GM12878 (cell line): ENCODE measurements around the gene HUNK. TPM values are rescaled to one million over a fixed set of nuclear protein-coding genes. Genes with fewer than 3 reads are reported as not detected.

ENCODE experiments used
- ATAC-seq: fragments of 200-7000 bp; cut with Tn5 transposase; 3 replicates; pipeline ENCODE4 v1.9.1; 2020; ENCODE audit warnings: mild to moderate bottlenecking, moderate library complexity
- BruUV-seq: library from RNA; stranded (reverse); fragments of 400-500 nt; replicated peaks from 2 replicates; lab custom pipeline; 2021; lab: Mats Ljungman, UMichigan
- CTCF ChIA-PET: fragments of 300-600 bp; sonication (Branson Sonifier 250); formaldehyde crosslinking; extraction: SDS; loops from one replicate; lab custom pipeline; 2021; ENCODE audit warnings: inconsistent platforms; lab: Yijun Ruan, JAX
- POLR2A ChIA-PET: fragments of 350-600 bp; formaldehyde crosslinking; extraction: SDS; loops from one replicate; lab custom pipeline; 2021; ENCODE audit warnings: inconsistent platforms; lab: Charles Lee
- RAD21 ChIA-PET: fragments of 300-600 bp; sonication (Branson Sonifier 250); formaldehyde crosslinking; loops from one replicate; lab custom pipeline; 2023; ENCODE audit warnings: antibody characterized with exemption; ENCODE audit not compliant: unreplicated experiment; lab: Charles Lee
- SMC1A ChIA-PET: fragments of 300-600 bp; sonication (Branson Sonifier 250); formaldehyde crosslinking; loops from one replicate; lab custom pipeline; 2023; ENCODE audit not compliant: unreplicated experiment, uncharacterized antibody; lab: Charles Lee
- DNase-seq: peaks from one replicate; pipeline ENCODE4 v3.0.0-alpha.2; 2011; ENCODE audit warnings: low read depth, low spot score
- FAIRE-seq: peaks from 3 replicates; lab custom pipeline; 2011; peaks lifted over from hg19 to GRCh38; lab: Jason Lieb, UNC
- H2AFZ ChIP-seq: 2 replicates; pipeline ENCODE4 v1.6.0; 2011; ENCODE audit warnings: low read depth, low read length, control low read depth; ENCODE audit not compliant: control insufficient read depth
- H3K27ac ChIP-seq: 2 replicates; pipeline ENCODE4 v1.5.1; 2011; ENCODE audit warnings: control low read depth; ENCODE audit not compliant: control insufficient read depth, insufficient read depth
- H3K27me3 ChIP-seq, 2 experiments: replicated peaks in 1 of 2; 2 replicates each; pipeline versions ENCODE4 v1.6.0 to v1.6.1; 2011; ENCODE audit warnings: low read length in 1 of 2; ENCODE audit not compliant: control insufficient read depth in 2 of 2, insufficient read depth in 2 of 2
- H3K36me3 ChIP-seq, 2 experiments: 2 replicates each; pipeline ENCODE4 v1.5.1; 2011; ENCODE audit warnings: low read length in 1 of 2; ENCODE audit not compliant: control insufficient read depth in 2 of 2, insufficient read depth in 2 of 2
- H3K4me1 ChIP-seq: 2 replicates; pipeline ENCODE4 v1.6.1; 2011; ENCODE audit warnings: mild to moderate bottlenecking, low read length, moderate library complexity, mixed read lengths; ENCODE audit not compliant: control insufficient read depth, insufficient read depth
- H3K4me2 ChIP-seq: 2 replicates; pipeline ENCODE4 v1.6.0; 2011; ENCODE audit warnings: control low read depth; ENCODE audit not compliant: control insufficient read depth, insufficient read depth
- H3K4me3 ChIP-seq: fragments of 200-600 bp; sonication (generic); 2 replicates; pipeline ENCODE4 v1.5.1; 2016
- H3K79me2 ChIP-seq: 2 replicates; pipeline ENCODE4 v1.6.0; 2011; ENCODE audit warnings: low read length; ENCODE audit not compliant: control insufficient read depth, insufficient read depth
- H3K9ac ChIP-seq: 2 replicates; pipeline ENCODE4 v1.8.0; 2011; ENCODE audit warnings: low read length, control low read depth, mixed read lengths; ENCODE audit not compliant: control insufficient read depth, insufficient read depth
- H3K9me3 ChIP-seq: replicated peaks from 3 replicates; pipeline ENCODE4 v1.5.1; 2011; ENCODE audit warnings: mild to moderate bottlenecking, low read length; ENCODE audit not compliant: control insufficient read depth, insufficient read depth
- H4K20me1 ChIP-seq: 2 replicates; pipeline ENCODE4 v1.6.0; 2011; ENCODE audit not compliant: control insufficient read depth, insufficient read depth
- ATF2 ChIP-seq: IDR thresholded peaks from 2 replicates; pipeline ENCODE4 v1.6.1; 2012; ENCODE audit warnings: low read length, inconsistent platforms
- ATF7 ChIP-seq: fragments of 450-650 bp; IDR thresholded peaks from 2 replicates; pipeline ENCODE4 v1.6.1; 2016; ENCODE audit warnings: low read depth, mild to moderate bottlenecking
- CEBPB ChIP-seq, 2 experiments: fragments of 150-350 bp in 1 of 2; IDR thresholded peaks; 2 replicates each; pipeline ENCODE4 v1.6.1; 2012 to 2014; ENCODE audit warnings: low read depth in 2 of 2, low read length in 2 of 2, borderline replicate concordance in 1 of 2, inconsistent platforms in 1 of 2
- CHD1 ChIP-seq: IDR thresholded peaks from 2 replicates; pipeline ENCODE4 v1.6.1; 2012; ENCODE audit warnings: low read depth, low read length, improper control_type of control experiment
- CTCF ChIP-seq, 3 experiments: IDR thresholded peaks in 2 of 3; conservative IDR thresholded peaks in 1 of 3; 2 replicates each; pipeline ENCODE4 v1.5.1; 2011; ENCODE audit warnings: low read depth in 3 of 3, low read length in 3 of 3, mild to moderate bottlenecking in 3 of 3, control low read depth in 2 of 3, moderate library complexity in 2 of 3, inconsistent platforms in 1 of 3, mixed read lengths in 1 of 3; ENCODE audit not compliant: control insufficient read depth in 2 of 3, insufficient read depth in 1 of 3; ENCODE audit errors: extremely low read depth in 1 of 3
- HDGF ChIP-seq: fragments of 450-650 bp; IDR thresholded peaks from 2 replicates; pipeline ENCODE4 v1.6.1; 2016; ENCODE audit warnings: antibody characterized with exemption
- JUNB ChIP-seq: IDR thresholded peaks from 2 replicates; pipeline ENCODE4 v1.6.1; 2016; ENCODE audit warnings: antibody characterized with exemption, mild to moderate bottlenecking
- KDM1A ChIP-seq: fragments of 200-600 bp; sonication (generic); IDR thresholded peaks from 2 replicates; pipeline ENCODE4 v1.6.1; 2016; ENCODE audit warnings: borderline replicate concordance
- POLR2A ChIP-seq: IDR thresholded peaks from 2 replicates; pipeline ENCODE4 v1.6.1; 2011; ENCODE audit warnings: low read depth, mild to moderate bottlenecking, low read length
- RELA ChIP-seq: fragments of 450-650 bp; IDR thresholded peaks from 2 replicates; pipeline ENCODE4 v1.8.0; 2014; ENCODE audit warnings: borderline replicate concordance; ENCODE audit not compliant: partially characterized antibody
- TAF1 ChIP-seq: IDR thresholded peaks from 2 replicates; pipeline ENCODE4 v1.6.1; 2011; ENCODE audit warnings: mild to moderate bottlenecking, low read depth, low read length, borderline replicate concordance
- ZBTB4 ChIP-seq: fragments of 450-650 bp; formaldehyde crosslinking; IDR thresholded peaks from 2 replicates; pipeline ENCODE4 v1.4.0; 2022; ENCODE audit warnings: mild to moderate bottlenecking, moderate library complexity
- ZNF592 ChIP-seq: fragments of 450-650 bp; IDR thresholded peaks from 2 replicates; pipeline ENCODE4 v1.6.1; 2017; ENCODE audit warnings: mild to moderate bottlenecking, moderate library complexity
- WGBS: methylation state at CpG from one replicate; pipeline ENCODE4 v1.1.6; 2016; ENCODE audit warnings: low lambda C conversion rate; ENCODE audit not compliant: insufficient replicate concordance, insufficient coverage; ENCODE audit errors: missing lambda C conversion rate; 5-methylcytosine and 5-hydroxymethylcytosine counted together
- in situ Hi-C: fragments of 300-500 bp; cut with MboI; formaldehyde crosslinking; loops from 9 replicates; pipeline ENCODE4 v1.14.3; 2018; ENCODE audit warnings: mixed read lengths
- intact Hi-C: fragments of 100-400 bp; cut with micrococcal nuclease; formaldehyde crosslinking; loops from one replicate; pipeline ENCODE4 v1.14.2; 2022; ENCODE audit not compliant: unreplicated experiment
- polyA plus RNA-seq, 11 experiments: library from polyadenylated mRNA; depleted of rRNA in 4 of 11; unstranded in 6 of 11; stranded (reverse) in 5 of 11; fragments of >200 nt; fragmentation: Nextera tagmentation in 4 of 11; fragmentation: Illumina TruSeq in 1 of 11; extraction: Ambion mirVana in 4 of 11; extraction: Trizol in 1 of 11; gene quantifications; 1 replicate in 1 of 11; 2 replicates in 10 of 11; pipeline versions ENCODE4 v1.2.1 to v1.2.3, GENCODE V29; 2011 to 2016; ENCODE audit warnings: inconsistent platforms in 2 of 11, missing spikeins in 2 of 11, low read depth in 1 of 11
- total RNA-seq, 4 experiments: library from RNA; depleted of rRNA in 3 of 4; stranded (reverse); fragments of >200 nt in 3 of 4; fragmentation: Illumina TruSeq in 1 of 4; extraction: Trizol in 1 of 4; gene quantifications; 2 replicates each; pipeline versions ENCODE4 v1.2.1 to v1.2.3, GENCODE V29; 2013 to 2021

Gene HUNK
- total and polyA plus RNA-seq, 10 of the 15 experiments (the other 5 are each of a cell fraction or from before 2014, with no cell fraction given): under 0.01 to 0.14 (median 0.03) TPM; not detected in 7

GRCh38 chr21:32018381-32018780 lies 145.6 kb downstream of the HUNK start (continued):
- no peak for TF ChIP-seq ZBTB4
- TF ChIP-seq ATF2: no peak

GRCh38 chr21:32020564-32020963 lies 147.7 kb downstream of the HUNK start:
- Histone ChIP-seq H2AFZ (no peak overlapping the region), H3K4me2 (no peak overlapping the region), H4K20me1 (no peaks in the 10 kb centered on the region), H3K27ac (no peak overlapping the region), H3K4me1 (peaks cover 3% of the 10 kb centered on the region; the same call in 1 of the 2 replicates), H3K9ac (no peak overlapping the region), H3K79me2 (no peaks in the 10 kb centered on the region), H3K4me3 (no peak overlapping the region), H3K27me3 (no peaks in the 10 kb centered on the region), H3K36me3 (no peaks in the 10 kb centered on the region), H3K9me3 (no peaks in the 10 kb centered on the region; the same call in 2 of the 3 replicates)
- intact Hi-C loops (no loop called here), in situ Hi-C loops (no loop called here)
- FAIRE-seq: no peak
- DNase-seq: no peak
- RAD21 ChIA-PET: no interaction called here
- SMC1A ChIA-PET: no interaction called here
- CTCF ChIA-PET: no interaction called here
- POLR2A ChIA-PET: no interaction called here
- no TSS peak for BruUV-seq
- 0% methylated on average over 4 of the region's 5 CpGs for WGBS
- no peak for ATAC-seq
- TF ChIP-seq ZNF592 (no peak), CTCF (IDR thresholded peaks at IDR 0.05 in 2 of 3, conservative IDR thresholded peaks at IDR 0.05 in 1 of 3; ENCODE audit: control insufficient read depth in 2 of 3, extremely low read depth in 1 of 3, insufficient read depth in 1 of 3, low read depth in 3 of 3, low read length in 3 of 3) (no peak), RELA (no peak), TAF1 (no peak), ATF7 (no peak), JUNB (no peak), CHD1 (no peak), HDGF (no peak), CEBPB (IDR thresholded peaks at IDR 0.05; ENCODE audit: borderline replicate concordance in 1 of 2, low read depth in 2 of 2, low read length in 2 of 2) (no peak), KDM1A (no peak), POLR2A (no peak)
